GM18511 (cell line): ENCODE data around the gene PIGX.

Source experiments
- ATAC-seq: cut with Tn5 transposase; IDR thresholded peaks from one replicate; pipeline ENCODE4 v1.9.1; 2021; ENCODE audit warnings: mild to moderate bottlenecking, moderate library complexity; ENCODE audit not compliant: unreplicated experiment

Gene PIGX

GRCh38 chr3:196711838-196712513 lies at the start of gene PIGX, which contains the start of gene CEP19:
Gene PIGX, plus strand, starts transcription at chr3:196712377.
Gene CEP19, minus strand, starts transcription at chr3:196712250. Its CDS starts 3,593 bp downstream, at chr3:196708657.
- ATAC-seq = peak; percentile 75

- no peak for ATAC-seq
These were observed 49.2 kb upstream of the PIGX start for GRCh38 chr3:196662711-196663571.

GRCh38 chr3:196666001-196666867 lies 45.9 kb upstream of the PIGX start:
- ATAC-seq = no peak

- no peak for ATAC-seq
These were observed 44.9 kb upstream of the PIGX start for GRCh38 chr3:196667056-196667825.

GRCh38 chr3:196670339-196670738 lies 41.8 kb upstream of the PIGX start:
- no peak for ATAC-seq

GRCh38 chr3:196673632-196674031 lies 38.5 kb upstream of the PIGX start:
- no peak for ATAC-seq

- no peak for ATAC-seq
These were observed 34.8 kb upstream of the PIGX start for GRCh38 chr3:196677353-196677752.

- no peak for ATAC-seq
These were observed 34.2 kb upstream of the PIGX start for GRCh38 chr3:196677931-196678330.

- ATAC-seq = peak; percentile 94
These were observed 27.4 kb upstream of the PIGX start for GRCh38 chr3:196684548-196685407.

- no peak for ATAC-seq
These were observed 25.7 kb upstream of the PIGX start for GRCh38 chr3:196686436-196686835.

- no peak for ATAC-seq
These were observed 23.8 kb upstream of the PIGX start for GRCh38 chr3:196688349-196688748.

- ATAC-seq = no peak
These were observed 22.1 kb upstream of the PIGX start for GRCh38 chr3:196689941-196690660.

GRCh38 chr3:196691386-196691785 lies 20.8 kb upstream of the PIGX start:
- ATAC-seq = no peak

GRCh38 chr3:196694202-196694638 lies 18.0 kb upstream of the PIGX start:
- no peak for ATAC-seq

- ATAC-seq = no peak
These were observed 17.0 kb upstream of the PIGX start for GRCh38 chr3:196694941-196695848.

GRCh38 chr3:196695849-196696226 lies 16.3 kb upstream of the PIGX start:
- no peak for ATAC-seq

- ATAC-seq = no peak
These were observed 14.9 kb upstream of the PIGX start for GRCh38 chr3:196697270-196697669.

GRCh38 chr3:196699749-196700148 lies 12.4 kb upstream of the PIGX start:
- ATAC-seq = no peak
